GM12801 (cell line): ENCODE data around the gene CLEC2D.

Experiments used
- CTCF ChIP-seq: IDR thresholded peaks from one replicate; pipeline ENCODE4 v1.5.1; 2011; ENCODE audit warnings: control low read depth; ENCODE audit not compliant: insufficient read length; ENCODE audit errors: extremely low read depth

Gene CLEC2D

DNA sequence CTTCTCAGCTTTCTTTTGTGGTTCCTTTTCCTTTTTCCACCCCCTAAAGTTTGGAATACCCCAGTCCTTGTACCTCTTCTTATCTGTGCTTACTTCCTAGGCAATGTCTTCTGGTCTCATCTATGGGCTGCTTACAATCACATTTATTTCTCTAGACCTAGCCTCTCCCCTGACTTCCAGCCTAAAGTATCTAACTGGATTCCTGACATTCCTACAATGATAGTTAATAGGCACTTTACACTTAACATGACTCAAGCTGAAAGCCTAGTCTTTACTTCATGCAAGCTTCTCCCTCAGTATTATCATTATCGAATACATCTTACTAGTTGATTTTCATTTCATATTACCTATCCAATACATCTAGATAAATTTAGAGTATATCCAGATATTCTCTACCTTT lies 42.2 kb downstream of the CLEC2D start:
- no peak for TF ChIP-seq CTCF

DNA sequence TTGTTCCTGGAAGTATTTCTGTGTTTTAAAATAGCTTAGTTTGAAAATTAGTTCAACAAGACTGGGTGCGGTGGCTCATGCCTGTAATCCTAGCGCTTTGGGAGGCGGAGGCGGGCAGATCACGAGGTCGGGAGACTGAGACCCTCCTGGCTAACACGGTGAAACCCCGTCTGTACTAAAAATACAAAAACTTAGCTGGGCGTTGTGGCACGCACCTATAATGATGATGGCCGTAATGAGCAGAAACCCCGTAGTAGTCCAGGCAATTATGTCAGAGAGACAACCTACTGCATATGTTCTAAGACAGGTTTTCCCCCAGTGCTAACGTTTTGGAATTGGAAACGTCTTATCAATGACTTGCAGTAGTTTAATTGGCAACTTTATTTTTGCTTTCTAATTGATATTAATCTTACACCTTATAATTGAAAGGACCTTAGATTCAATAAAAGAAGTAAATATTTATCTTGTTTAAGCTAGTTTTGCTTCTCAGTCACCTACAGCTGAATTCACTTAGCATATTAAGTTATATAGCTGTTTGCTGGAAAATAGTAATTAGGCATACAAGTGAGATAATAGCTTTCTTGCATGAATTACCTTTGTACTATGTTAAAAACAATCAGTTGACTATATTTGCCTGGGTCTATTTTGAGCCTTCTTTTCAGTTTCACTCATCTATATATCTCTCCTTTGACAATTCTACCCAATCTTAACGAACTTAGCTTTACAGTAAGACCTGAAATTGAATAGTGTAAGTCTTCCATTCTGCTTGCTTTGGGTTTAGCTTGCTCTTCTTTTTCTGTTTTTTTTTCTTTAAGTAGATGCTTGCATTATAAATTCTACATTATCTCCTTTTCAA lies 47.8 kb downstream of the CLEC2D start:
- no peak for TF ChIP-seq CTCF

- TF ChIP-seq CTCF: no peak
These were observed 49.5 kb downstream of the CLEC2D start for GRCh38 chr12:9718968-9719367.

DNA sequence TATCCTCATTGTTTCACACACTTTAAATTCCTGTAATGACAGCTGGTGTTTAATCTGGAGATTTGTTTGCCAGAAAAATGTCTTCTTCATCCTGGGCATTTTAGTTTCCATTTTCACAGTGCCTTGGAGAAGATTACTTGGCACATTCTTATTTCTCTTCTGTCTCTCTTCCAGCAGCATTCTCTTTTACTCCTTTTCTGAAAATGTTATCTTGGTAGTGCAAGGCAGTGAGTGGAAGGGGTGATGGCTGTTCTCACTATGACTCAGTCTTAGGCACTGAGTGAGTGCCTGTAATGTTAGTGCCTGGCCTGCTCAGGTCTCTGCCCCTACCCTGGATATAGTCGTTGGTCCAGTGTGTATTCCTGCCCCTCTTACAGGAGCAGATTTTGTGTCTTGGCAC lies 50.3 kb downstream of the CLEC2D start:
- no peak for TF ChIP-seq CTCF

- TF ChIP-seq CTCF: no peak
These were observed 52.0 kb downstream of the CLEC2D start for GRCh38 chr12:9721394-9722092.

GRCh38 chr12:9724023-9724422 lies 54.5 kb downstream of the CLEC2D start:
- TF ChIP-seq CTCF: no peak

DNA sequence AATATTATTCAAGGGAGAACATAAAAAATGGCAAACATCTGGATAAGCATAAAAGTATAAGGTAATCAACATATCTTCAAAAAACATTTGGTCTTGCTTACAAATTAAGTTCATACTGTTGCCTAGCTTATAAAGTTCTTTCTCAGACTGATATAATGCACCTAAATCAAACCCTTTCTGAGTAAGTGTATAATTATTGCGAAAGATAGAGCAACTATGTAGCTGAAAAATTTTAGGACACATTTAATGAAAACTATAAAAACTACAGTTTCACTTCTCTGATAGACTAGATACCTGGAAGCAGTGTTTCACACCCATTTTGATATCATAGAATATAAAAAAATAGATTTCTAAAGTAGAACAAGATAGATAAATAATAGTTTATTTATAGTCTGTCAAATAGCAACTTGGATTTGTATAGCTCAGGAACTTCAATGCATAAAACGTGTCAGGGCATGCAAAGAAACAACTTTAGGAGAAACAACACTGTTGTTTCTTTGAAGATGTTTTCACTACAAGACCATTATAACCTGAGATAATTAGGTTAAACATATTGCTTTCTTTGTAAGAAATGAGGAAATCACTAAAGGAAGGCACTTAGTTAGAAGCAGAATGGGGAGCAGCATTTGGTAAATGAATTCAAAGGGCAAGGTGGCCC lies 55.8 kb downstream of the CLEC2D start:
- no peak for TF ChIP-seq CTCF
